ENCODE data around the gene RAB9B. TPM values are rescaled to one million over a fixed set of nuclear protein-coding genes. Genes with fewer than 3 reads are reported as not detected.
"Not testable (repeated sequence)": the region's sequence is repeated elsewhere in the genome, so short reads cannot be mapped to it uniquely, and the experiment has no call there.

The RAB9B gene
- polyA plus RNA-seq, 2 of the 4 experiments (the other 2 are of a cell fraction), result 0.09 to 0.16 TPM

DNA sequence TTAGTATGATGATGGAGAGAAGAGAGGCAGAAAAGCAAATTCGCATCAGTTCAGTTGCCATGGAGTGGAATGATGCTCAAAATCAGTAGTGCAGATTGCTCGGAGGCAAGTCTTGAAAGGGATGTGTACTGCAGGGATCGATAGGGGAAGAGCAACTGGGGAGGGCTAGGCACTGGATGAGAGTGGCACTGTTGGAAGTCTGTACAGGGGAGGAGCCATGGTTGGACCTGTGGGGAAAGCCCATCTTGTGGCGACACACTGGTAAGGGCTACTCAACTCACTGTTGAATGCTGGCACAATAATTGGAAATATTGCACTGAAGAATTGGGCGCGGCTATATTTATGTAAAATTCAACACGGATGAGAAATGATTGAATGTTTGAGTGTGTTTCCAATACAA, 1.2 kb downstream of the RAB9B start (continued):
- TF ChIP-seq POLR2A (IDR thresholded peaks at IDR 0.05; ENCODE audit: low read length), result no peak

DNA sequence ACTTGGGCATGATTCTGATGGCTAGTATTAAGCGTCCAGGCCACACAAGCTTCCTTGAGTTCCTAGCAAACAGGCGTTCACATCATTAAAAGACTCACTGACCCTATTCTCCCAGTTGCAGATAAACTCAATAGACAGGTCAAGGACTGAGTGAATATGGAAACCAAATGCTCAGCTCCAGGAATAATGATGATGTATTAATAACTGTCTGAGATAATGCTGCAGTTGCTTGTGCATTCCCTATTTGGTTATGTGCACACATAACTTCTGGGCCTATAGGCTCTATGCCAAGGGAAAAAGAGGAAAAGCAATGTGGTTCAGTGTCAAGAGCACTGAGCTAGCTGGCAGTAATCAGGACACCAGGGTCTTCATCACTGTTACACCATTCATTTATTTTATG, 3.5 kb downstream of the RAB9B start:
- TF ChIP-seq HEYL (CRISPR knock-in tag; IDR thresholded peaks at IDR 0.05), result no peak
- ATAC-seq (no peak), FAIRE-seq (no peak), DNase-seq (ENCODE audit: low read depth in 1 of 2, low spot score in 1 of 2) (no peak)
- POLR2A ChIA-PET, result no interaction called here
- WGBS (ENCODE audit: missing lambda C conversion rate), result 59% methylated on average over 2 of the region's 2 CpGs
- H3K9me3 ChIP-seq, result no peaks in the 10 kb centered on the region
- H3K4me2 ChIP-seq, result no peak overlapping the region
- CTCF ChIA-PET, result interaction anchor here (1.4 to 2.6 kb wide), 2 partner anchors 10 to 16 kb away, joined by 4 to 13 read pairs; no protein-coding TSS in a partner anchor
- no peak overlapping the region for H3K4me3 ChIP-seq
- no peak overlapping the region for H3K27ac ChIP-seq
- no peaks in the 10 kb centered on the region for H3K4me1 ChIP-seq

- ATAC-seq (no peak), FAIRE-seq (peak; percentile 32), DNase-seq (ENCODE audit: low read depth in 1 of 2, low spot score in 1 of 2) (no peak)
- no peak overlapping the region for H3K4me2 ChIP-seq
- TF ChIP-seq, protein P1, sequence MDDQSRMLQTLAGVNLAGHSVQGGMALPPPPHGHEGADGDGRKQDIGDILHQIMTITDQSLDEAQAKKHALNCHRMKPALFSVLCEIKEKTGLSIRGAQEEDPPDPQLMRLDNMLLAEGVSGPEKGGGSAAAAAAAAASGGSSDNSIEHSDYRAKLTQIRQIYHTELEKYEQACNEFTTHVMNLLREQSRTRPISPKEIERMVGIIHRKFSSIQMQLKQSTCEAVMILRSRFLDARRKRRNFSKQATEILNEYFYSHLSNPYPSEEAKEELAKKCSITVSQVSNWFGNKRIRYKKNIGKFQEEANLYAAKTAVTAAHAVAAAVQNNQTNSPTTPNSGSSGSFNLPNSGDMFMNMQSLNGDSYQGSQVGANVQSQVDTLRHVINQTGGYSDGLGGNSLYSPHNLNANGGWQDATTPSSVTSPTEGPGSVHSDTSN (IDR thresholded peaks at IDR 0.05), result no peak
- TF ChIP-seq FOSB (CRISPR knock-in tag; IDR thresholded peaks at IDR 0.05) (no peak), CHD2 (IDR thresholded peaks at IDR 0.05; ENCODE audit: low read length, partially characterized antibody) (no peak), SMC3 (IDR thresholded peaks at IDR 0.05) (no peak), BHLHE40 (IDR thresholded peaks at IDR 0.05; ENCODE audit: low read depth, low read length) (no peak), CBX8 (IDR thresholded peaks at IDR 0.05) (no peak)
- TF ChIP-seq, protein P2, sequence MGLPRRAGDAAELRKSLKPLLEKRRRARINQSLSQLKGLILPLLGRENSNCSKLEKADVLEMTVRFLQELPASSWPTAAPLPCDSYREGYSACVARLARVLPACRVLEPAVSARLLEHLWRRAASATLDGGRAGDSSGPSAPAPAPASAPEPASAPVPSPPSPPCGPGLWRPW (IDR thresholded peaks at IDR 0.05), result no peak
- 81% methylated on average over 1 of the region's 1 CpG for WGBS (ENCODE audit: missing lambda C conversion rate)
- POLR2A ChIA-PET, result no interaction called here
- H3K27ac ChIP-seq, result no peak overlapping the region
- CTCF ChIA-PET, result no interaction called here
- H3K4me1 ChIP-seq, result no peaks in the 10 kb centered on the region
- no peak overlapping the region for H3K4me3 ChIP-seq
- no peaks in the 10 kb centered on the region for H3K9me3 ChIP-seq
Observed at GRCh38 chrX:103825881-103826280, 6.2 kb downstream of the RAB9B start.

GRCh38 chrX:103823591-103823990, 8.5 kb downstream of the RAB9B start:
- FAIRE-seq, result no peak
- POLR2A ChIA-PET, result no interaction called here
- Histone ChIP-seq H3K4me3 (no peak overlapping the region), H3K4me1 (0 out of 3 replicates have a peak, but pooled peaks cover 5% of the 10 kb centered on the region), H3K27ac (no peak overlapping the region), H3K9me3 (no peaks in the 10 kb centered on the region), H3K4me2 (no peak overlapping the region)
- CTCF ChIA-PET, result no interaction called here
- TF ChIP-seq TFCP2L1 (CRISPR knock-in tag; IDR thresholded peaks at IDR 0.05) (no peak), HEYL (CRISPR knock-in tag; IDR thresholded peaks at IDR 0.05) (no peak), BHLHE40 (IDR thresholded peaks at IDR 0.05; ENCODE audit: low read depth, low read length) (no peak), REST (IDR thresholded peaks at IDR 0.05) (no peak), MAZ (IDR thresholded peaks at IDR 0.05; ENCODE audit: borderline replicate concordance, low read depth, low read length) (no peak), EP300 (IDR thresholded peaks at IDR 0.05) (no peak), BCL3 (IDR thresholded peaks at IDR 0.05) (no peak), FOSL2 (IDR thresholded peaks at IDR 0.05) (no peak), FOSL2 (CRISPR knock-in tag; IDR thresholded peaks at IDR 0.05) (no peak), TP53 (CRISPR knock-in tag; IDR thresholded peaks at IDR 0.05) (no peak), NR3C1 (IDR thresholded peaks at IDR 0.05) (no peak), FOXS1 (CRISPR knock-in tag; IDR thresholded peaks at IDR 0.05) (no peak), CBX2 (IDR thresholded peaks at IDR 0.05; ENCODE audit: borderline replicate concordance, low read depth) (no peak), KDM1A (IDR thresholded peaks at IDR 0.05; ENCODE audit: low read depth) (no peak), ZSCAN20 (CRISPR knock-in tag; IDR thresholded peaks at IDR 0.05) (no peak), RARB (CRISPR knock-in tag; IDR thresholded peaks at IDR 0.05) (no peak), ZNF302 (CRISPR knock-in tag; IDR thresholded peaks at IDR 0.05) (no peak), ZC3H11A (IDR thresholded peaks at IDR 0.05) (no peak)
- ATAC-seq, result no peak
- DNase-seq (ENCODE audit: low read depth in 1 of 2, low spot score in 1 of 2), result no peak

GRCh38 chrX:103820802-103821201, 11.3 kb downstream of the RAB9B start:
- H3K9me3 ChIP-seq; ATAC-seq; H3K4me3 ChIP-seq; FAIRE-seq; H3K27ac ChIP-seq; DNase-seq (ENCODE audit: low read depth in 1 of 2, low spot score in 1 of 2); POLR2A ChIA-PET; H3K4me1 ChIP-seq; H3K4me2 ChIP-seq: not testable (repeated sequence)
- CTCF ChIA-PET, result interaction anchor here (1.2 to 1.4 kb wide), 3 partner anchors 24 to 288 kb away, joined by 3 to 4 read pairs (median 3); no protein-coding TSS in a partner anchor
- 63% methylated on average over 3 of the region's 6 CpGs for WGBS (ENCODE audit: missing lambda C conversion rate)

Data from A549 (cell line).